HG03025 (cell line): ENCODE results near the gene GJB5.
"Not testable (repeated sequence)": the region's sequence is repeated elsewhere in the genome, so short reads cannot be mapped to it uniquely, and the experiment has no call there.

Source experiments
- ATAC-seq: cut with Tn5 transposase; IDR thresholded peaks from one replicate; pipeline ENCODE4 v1.9.1; 2021; ENCODE audit warnings: mild to moderate bottlenecking, moderate library complexity; ENCODE audit not compliant: unreplicated experiment, low FRiP score

The GJB5 gene

DNA sequence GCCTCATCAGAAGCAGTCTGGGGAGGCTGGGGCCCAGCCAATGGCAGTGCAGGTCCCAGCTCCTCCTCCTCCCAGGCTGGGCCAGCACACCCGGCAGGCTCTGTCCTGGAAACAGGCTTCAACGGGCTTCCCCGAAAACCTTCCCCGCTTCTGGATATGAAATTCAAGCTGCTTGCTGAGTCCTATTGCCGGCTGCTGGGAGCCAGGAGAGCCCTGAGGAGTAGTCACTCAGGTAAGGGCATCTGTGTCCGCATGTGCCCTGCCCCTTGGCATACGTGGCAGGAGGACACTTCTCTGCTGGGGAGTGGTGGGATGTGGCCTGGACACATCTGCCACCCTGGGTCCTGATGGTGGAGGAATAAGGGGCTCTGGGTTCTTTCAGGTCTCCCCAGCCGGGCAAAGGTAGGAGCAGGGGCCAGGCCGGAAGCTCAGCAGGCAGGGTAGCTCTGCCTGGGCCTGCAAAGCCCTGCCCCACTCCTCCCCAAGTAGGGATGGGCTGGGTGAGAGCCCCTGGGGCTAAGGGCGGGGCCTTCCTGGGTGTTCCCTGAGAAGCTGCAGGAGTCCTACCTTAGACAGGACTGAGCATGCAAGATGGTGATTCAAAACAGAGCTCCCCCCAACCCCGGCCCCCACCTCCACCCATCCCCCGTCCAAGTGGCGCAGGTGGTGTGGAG is at the start of gene GJB5:
Gene GJB5 (plus strand): TSS at position 84 of the 674 bp plus-strand sequence. CDS start 2,284 bp downstream, outside the sequence.
- no peak for ATAC-seq

DNA sequence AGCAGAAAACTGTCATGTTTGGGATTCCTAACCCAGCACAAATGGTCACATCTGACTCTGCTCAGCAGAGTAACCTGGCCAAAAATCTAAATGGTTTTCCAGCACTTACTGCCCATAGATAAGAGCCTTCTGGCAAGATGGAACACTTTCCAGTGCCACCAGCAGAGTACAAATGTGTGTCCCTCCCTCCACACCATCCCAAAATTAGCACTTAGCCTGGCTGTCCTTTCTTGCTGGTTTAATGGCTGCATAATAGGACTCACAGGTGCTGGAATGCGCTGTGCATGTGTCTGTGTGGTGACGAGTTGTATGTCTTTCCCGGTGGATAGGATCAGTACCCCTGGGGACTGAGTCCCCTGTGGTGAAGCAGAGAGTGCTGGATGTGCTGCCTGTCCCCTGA is 49.8 kb upstream of the GJB5 start:
- no peak for ATAC-seq

DNA sequence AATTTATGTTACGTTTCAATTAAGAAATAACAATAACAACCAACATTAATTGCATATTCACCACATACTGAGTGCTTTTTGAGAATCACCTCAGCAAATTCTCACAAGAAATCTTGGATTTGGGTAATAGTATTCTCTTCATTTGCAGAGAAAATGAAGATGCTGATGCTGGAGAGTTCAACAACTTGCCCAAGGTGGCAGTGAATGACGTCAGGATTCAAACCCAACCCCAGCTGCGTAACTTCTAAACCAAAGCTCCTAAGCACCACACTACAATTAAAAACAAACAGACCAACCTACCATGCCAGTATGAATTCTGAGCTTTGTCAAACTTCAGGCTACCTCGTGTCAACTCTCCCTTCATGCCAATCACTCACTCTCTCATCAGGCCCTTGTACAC is 46.7 kb upstream of the GJB5 start:
- ATAC-seq = no peak

DNA sequence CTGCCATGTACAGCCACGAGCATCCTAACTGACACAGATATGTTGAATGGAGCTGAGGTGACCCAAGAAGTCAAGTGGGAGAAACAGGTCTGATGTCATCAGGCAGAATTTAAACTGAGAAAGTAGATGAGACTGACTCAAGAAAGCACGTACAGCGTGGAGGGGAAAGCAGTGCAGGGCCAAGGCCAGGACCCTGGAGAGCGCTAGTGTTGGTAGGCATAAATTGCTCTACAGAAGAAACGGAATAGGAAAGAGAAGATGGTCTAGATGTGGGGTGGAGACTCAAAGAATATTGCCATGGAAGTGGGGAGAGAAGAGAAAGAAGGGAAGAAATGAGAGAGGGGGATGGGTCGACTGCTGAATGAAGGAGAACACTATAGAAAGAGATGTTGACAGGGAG is 45.3 kb upstream of the GJB5 start:
- no peak for ATAC-seq

DNA sequence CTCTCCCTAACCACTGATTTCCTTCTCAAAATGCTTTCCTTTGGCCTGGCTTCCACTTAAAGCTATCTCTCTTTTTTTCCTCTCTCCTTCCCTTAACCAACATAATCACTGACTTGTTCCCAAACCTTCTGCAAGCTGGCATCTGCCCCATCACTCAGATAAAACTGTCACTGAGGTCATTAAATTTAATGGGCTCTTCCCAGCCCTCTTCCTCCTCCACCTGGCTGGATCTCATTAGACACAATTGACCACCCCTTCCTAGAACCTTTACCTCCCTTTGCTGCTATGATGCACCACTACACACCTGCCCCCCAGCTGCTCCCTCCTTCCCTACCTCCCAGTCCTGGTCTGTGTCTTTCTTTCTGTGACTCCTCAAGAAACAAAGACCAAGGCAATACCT is 44.0 kb upstream of the GJB5 start:
- no peak for ATAC-seq

DNA sequence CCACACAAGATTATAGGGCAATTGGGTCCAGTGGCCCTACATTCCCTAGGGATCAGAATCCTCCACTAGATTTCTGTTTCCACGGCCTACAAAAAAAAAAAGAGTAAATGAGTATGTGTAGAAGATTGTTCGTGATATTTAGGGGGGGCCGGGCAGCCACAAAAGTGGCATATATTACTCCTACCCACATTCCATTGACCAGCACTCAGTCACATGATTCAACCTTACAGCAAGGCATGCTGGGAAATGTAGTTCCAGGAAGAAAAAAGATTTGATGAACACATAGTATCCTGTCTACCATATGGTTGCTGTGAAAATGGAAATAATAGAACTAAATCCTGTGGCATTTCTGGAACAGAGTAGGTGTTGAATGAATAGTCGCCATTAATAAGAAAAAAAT is 43.4 kb upstream of the GJB5 start:
- ATAC-seq = no peak

DNA sequence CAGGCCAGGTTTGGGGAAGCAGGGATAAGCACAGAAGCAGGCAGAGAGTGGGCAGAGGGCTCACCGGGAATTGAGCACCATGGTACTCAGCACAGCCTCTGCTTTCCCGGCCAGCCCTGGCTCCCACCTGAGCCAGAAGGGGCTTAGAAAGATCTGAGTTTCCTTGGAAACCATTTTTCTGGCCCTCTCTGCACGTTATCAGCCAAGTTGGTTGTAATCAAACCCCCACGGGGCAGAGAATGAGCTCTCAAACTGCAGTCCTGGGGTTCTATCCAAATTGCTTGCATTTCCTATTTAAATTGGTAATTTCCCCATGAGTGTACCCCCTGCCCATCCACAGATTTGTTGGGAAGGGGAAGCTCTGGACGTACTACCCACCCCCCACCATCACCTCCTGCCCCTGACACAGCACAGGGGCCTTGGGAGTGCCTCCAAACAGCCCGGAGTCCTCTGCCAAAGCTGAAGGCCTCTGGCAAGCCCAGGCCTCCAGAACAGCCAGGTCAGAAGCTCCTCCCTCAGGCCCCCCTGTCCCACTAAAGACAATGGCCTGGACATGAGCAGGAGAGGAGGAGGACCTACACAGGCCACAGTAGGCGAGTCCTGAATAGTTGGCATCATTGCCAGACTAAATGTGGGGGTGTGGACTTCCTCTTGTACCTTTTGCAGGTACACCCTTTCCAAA is 42.7 kb upstream of the GJB5 start:
- ATAC-seq = no peak

DNA sequence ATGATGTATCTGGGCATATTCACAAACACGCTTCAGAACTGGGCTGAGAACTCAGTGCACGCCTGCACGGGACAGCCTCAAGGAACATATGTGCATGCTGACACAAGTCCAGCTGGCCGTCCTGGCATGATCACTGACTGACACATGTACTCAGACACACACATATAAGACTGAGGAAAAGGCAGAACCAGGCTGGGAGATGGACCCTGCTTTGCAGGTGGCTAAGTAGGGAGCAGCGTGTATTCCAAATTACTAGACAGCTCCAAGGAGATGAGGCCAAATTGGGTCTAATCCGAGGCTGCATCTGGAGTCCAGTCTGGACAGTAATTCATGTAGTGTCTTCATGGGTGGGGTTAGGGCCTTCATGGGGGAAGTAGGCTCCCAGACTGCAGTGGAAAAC is 41.4 kb upstream of the GJB5 start:
- ATAC-seq = no peak

DNA sequence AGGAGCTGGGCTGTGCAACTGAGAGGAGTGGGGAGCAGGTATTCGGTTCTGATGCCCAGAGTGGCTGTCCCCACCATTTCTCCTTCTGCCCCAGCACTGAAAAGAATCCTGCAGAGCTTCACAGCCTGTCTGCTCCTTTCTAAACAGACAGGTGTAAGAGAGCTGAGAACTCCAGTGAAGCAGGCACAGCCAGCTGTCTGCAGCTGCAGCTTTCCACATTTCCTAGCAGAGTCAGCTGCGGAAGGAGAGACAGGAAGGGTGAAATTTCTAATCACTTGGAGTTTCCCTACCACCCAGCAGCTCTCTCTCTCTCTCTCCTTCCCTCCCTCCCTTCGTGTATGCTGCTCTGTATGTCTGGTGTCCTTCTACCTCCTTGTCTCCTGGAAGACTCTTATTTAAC is 40.5 kb upstream of the GJB5 start:
- no peak for ATAC-seq

DNA sequence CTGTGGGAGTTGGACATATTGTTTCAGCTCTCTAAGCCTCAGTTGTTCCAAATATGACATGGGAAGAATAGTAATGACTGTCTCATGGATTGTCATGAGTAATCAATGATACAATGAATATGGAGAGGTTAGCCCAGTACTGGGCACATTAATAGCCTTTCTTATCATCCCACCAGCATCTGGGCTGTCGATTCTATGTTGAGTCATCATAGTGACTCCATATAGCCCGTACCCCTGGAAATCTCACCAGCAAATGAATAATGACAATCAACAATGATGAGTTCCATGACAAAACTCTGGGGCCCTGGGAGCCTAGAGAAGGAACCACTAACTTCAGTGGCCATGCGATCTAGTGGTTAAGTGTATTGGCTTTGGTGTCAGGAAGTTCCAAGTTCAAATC is 39.7 kb upstream of the GJB5 start:
- no peak for ATAC-seq

DNA sequence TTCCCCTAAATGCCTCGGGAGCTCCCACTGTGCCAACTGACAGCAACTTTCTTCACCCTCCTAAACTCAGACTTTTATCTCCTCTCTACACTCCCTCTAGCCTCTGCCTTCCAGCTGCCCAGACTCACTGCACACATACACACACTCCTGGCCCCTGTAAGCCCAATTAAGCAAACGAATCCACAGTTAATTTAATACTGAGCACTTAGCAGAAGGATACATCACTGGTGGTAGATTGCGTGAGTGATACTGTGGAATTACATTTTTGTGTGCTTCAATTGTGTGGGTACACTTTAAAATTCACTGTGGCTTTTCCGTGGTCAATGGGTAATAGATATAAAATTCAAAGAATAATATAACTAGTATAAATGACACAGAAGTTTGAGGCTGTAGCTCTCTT is 33.6 kb upstream of the GJB5 start:
- ATAC-seq = no peak

DNA sequence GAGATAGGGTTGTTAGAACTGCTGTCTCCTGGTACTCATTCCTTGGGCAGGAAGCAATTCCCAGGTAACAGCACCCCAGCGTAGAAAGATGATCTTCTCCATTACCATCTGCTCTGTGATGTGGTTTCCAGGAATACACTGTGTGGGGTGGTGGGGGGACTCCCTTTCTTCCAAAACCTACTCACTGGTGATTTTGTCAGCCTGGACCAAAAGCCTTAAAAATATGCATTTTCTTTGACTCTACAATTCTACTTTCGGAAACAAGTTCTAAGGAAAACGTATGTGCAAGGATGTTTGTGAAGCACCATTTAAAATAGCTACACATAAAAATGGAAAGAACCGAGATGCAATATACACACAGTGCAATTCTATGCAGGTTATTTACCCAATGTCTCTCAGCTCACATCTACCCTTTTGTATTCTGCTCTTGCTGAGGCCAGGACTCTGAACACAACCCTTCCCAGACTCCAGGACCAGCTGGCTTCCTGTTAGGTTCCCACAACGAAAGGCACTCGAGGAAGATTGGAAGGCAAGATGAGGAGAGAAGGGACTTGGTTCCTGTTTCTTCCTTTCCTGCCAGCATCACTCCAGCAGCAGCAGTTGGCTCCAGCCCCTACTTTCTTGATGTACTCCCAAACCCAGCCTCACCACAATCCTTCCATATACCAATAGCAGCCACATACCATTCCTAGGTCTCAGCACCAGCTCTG is 33.0 kb upstream of the GJB5 start:
- ATAC-seq = no peak

DNA sequence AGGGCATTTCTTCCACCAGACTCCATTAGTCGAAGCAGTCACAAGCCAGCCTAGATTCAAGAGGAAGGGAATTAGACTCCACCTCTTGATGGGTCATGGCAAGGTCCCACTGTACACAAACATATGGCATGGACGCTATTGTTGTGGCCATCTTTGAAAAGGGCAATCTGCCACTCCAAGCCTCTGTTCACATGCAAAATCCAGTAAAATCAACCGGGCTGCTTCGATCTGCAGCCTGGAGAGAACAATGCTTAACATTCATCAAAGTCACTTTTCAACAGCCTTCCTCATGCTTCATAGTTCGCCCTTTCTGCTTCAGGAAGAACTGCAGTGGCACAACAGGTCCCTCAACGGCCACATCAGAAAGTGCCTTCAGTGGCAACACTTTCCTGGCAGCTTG is 28.0 kb upstream of the GJB5 start:
- no peak for ATAC-seq

DNA sequence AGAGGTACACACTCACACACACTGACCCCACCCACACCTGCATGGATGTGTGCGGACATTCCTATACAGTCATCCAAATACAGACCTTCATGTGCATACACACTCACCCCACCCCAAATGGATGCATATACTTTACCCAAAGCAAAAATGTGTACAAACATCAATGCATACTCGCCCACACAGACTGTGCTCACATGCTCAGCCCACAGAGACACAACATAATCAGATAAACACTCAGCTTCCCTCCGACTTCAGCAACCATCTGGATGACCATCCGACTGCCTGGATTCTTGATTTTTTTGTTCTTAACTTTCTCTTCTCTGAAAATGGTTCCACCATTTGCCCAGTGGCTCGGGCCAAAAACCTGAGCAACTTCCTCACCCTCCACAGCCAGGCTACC is 24.4 kb upstream of the GJB5 start:
- no peak for ATAC-seq

DNA sequence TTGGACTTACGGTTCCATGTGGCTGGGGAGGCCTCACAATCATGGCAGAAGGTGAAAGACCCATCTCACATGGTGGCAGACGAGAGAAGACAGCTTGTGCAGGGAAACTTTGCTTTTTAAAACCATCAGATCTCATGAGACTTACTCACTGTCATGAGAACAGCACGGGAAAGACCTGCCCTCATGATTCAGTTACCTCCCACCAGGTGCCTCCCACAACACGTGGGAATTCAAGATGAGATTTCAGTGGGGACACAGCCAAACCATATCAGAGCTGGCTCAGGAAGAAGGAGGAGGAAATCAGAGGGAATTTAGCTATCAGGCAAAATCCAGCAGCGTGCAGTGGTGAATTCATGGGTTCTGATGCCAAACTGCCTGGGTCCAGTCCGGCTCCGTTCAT is 22.0 kb upstream of the GJB5 start:
- ATAC-seq = not testable (repeated sequence)

DNA sequence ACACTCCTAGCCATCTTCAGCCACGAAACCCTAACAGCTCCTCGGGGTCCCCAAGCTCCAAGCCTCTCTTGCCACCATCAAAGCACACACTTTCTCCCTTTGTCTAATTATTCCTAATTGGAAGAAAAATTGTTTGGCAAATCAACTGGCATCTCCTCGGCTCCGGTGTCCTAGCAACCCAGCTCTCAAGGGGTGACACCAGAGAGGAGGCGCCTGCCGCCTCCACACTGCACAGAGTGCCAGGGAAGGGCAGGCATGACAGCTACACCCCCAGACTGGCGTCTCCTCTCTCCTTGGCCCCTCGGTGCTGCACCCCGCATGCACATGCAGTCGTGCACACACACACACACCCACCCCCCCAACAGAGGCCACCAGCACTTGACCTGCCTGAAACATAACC is 18.2 kb upstream of the GJB5 start:
- ATAC-seq = no peak

DNA sequence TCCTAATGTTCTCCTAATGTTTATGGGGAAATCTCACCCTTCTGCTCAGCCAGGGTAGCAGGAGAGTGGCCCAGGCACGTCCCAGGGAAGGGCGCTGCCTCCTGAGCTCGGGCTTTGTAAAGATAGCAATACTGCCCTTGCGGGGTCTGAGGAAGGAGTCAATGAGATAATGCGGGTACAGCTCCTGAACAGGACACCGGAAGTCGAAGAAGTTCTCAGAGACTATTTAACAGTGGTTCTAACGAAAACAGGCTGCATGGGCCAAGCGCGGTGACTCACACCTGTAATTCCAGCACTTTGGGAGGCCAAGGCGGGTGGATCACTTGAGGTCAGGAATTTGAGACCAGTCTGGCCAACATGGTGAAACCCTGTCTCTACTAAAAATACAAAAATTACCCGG is 17.6 kb upstream of the GJB5 start:
- ATAC-seq = not testable (repeated sequence)

DNA sequence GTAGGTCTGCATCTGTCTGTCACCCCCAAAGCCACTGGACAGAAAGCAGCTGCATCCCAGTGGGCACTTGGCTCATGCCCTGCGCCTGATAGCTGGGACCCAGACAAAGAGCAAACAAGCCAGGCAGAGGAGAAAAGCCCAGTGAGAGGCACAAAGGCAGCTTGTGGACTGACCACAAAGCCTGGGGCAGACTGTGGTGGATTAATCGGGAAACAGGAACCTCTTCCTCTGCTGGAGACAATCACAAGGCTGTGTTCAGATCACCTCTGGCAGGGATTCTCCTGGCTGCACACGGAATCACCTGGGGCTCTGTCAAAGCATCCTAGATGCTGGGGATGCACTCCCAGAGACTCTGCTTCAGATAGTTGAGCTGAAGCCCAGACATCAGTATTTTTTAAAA is 15.2 kb upstream of the GJB5 start:
- no peak for ATAC-seq

DNA sequence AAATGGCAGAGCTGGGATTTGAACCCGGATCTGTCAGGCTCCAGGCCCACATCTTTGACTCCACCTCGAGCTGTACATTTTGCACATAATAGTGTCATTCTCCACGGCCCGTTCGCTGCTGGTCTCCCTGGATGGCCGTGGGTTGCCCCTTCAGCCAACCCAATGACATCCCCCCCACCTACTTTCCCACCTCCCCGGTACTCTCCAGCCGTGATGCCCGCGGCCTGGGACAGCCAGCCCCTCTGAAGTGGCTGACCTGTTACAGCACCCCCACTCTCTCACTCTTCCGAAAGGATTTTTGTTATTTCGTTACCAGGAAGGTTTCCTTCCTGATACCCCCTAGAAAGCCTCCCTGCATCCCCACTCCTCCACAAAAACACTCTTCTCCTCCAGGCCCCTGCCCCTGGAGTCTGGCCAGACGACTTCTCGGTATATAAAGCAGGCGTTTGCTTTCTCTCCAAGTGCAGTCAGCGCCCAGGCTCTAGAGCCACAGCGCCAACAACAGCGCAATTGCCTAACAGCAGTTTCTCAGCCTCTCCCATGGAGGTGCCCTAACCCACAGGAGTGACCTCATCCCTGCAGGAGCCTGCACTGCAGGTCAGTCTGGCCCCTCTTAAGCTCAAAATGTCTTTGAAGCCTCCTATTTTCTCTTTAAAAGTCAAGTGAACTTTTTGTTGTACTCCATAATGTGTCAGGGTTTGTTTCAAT is 14.5 kb upstream of the GJB5 start:
- no peak for ATAC-seq

DNA sequence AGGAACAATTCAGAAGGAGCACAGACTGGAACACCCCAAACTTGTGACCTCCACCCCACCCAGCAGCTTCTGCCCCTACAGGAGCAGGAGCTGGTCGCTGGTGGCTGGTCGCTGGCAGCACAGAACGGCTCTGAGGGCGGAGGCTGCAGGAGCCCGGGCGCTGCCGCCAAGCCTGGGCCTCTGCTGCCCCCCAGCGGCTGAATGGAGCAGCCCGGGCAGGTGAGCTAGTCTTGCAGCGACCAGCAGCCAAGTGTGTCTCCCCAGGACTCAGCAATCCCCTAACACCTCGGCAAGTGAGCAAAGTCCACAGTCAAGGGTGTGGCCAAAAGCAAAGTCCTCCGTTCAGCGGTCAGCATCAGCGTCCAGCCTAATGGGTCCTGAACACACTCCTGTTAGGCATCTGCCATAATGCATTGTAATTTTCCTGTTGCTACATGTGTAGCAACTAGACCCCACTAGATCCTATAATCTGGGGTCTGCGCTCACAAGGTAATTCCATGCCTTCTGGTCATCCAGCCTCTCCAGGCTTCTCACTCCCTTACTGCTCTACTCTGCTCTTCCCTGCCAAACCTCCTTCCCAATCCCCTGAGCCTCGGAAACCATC is 12.1 kb upstream of the GJB5 start:
- ATAC-seq = no peak

DNA sequence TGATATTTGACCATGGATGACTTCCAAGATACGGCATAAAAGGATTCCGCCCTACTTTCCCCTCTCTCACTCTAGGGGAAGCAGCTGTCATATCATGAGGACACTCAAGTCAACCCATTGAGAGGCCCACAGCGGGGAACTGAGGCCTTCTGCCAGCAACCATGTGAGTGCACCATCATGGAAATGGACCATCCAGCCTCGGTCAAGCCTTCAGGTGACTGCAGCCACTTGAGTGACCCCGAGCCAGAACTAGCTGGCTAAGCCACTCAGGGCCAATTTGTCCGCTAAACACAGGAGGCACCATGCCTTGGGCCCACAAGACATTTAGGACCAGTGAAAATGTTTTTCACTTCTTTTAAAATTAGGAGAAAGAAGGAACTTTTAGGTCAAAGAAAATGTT is 11.1 kb upstream of the GJB5 start:
- ATAC-seq = no peak
